Measurements from ENCODE around the gene STX5.
A peak's percentile ranks its signal among the peaks of the same experiment; 100 is the strongest.
"Not testable (repeated sequence)": the region's sequence is repeated elsewhere in the genome, so short reads cannot be mapped to it uniquely, and the experiment has no call there.

STX5 gene

GRCh38 chr11:62770778-62771143 is 61.1 kb downstream of the STX5 start:
- Histone ChIP-seq H3K36me3 (ENCODE audit: insufficient read depth, low read depth, low read length) (peaks cover 42% of the 10 kb centered on the region), H3K9me3 (ENCODE audit: insufficient read depth, low read depth, low read length) (no peaks in the 10 kb centered on the region), H3K4me1 (ENCODE audit: insufficient read depth, low read length) (peaks cover 7% of the 10 kb centered on the region; the same call in 1 of the 2 replicates), H3K27ac (ENCODE audit: low read length) (peak overlapping the region; percentile 66), H3K27me3 (ENCODE audit: insufficient read depth, low read length) (no peaks in the 10 kb centered on the region), H3K9ac (ENCODE audit: low read depth, low read length) (peak overlapping the region; percentile 80; the same call in 1 of the 2 replicates), H3K4me3 (ENCODE audit: low read length) (peak overlapping the region; percentile 91)

GRCh38 chr11:62760867-62761227 is 71.0 kb downstream of the STX5 start:
- Histone ChIP-seq H3K4me1 (ENCODE audit: insufficient read depth, low read length) (peaks cover 15% of the 10 kb centered on the region), H3K4me3 (ENCODE audit: low read length) (peak overlapping the region; percentile 42; the same call in 1 of the 2 replicates), H3K36me3 (ENCODE audit: insufficient read depth, low read depth, low read length) (peaks cover 27% of the 10 kb centered on the region)
- H3K9me3 ChIP-seq (ENCODE audit: insufficient read depth, low read depth, low read length); H3K9ac ChIP-seq (ENCODE audit: low read depth, low read length); H3K27me3 ChIP-seq (ENCODE audit: insufficient read depth, low read length); H3K27ac ChIP-seq (ENCODE audit: low read length): not testable (repeated sequence)

- Histone ChIP-seq H3K27ac (ENCODE audit: low read length) (peak overlapping the region; percentile 75), H3K4me1 (ENCODE audit: insufficient read depth, low read length) (peaks cover 19% of the 10 kb centered on the region), H3K4me3 (ENCODE audit: low read length) (peak overlapping the region; percentile 80), H3K27me3 (ENCODE audit: insufficient read depth, low read length) (no peaks in the 10 kb centered on the region), H3K9ac (ENCODE audit: low read depth, low read length) (peak overlapping the region; percentile 87; the same call in 1 of the 2 replicates), H3K9me3 (ENCODE audit: insufficient read depth, low read depth, low read length) (no peaks in the 10 kb centered on the region), H3K36me3 (ENCODE audit: insufficient read depth, low read depth, low read length) (peaks cover 9% of the 10 kb centered on the region)
Measured at GRCh38 chr11:62757846-62758788, 73.7 kb downstream of the STX5 start.
